ENCODE data around the gene TRIM14. TPM values are rescaled to one million over a fixed set of nuclear protein-coding genes. Genes with fewer than 3 reads are reported as not detected.
A peak's percentile ranks its signal among the peaks of the same experiment; 100 is the strongest.

TRIM14 gene
- total RNA-seq, 1 experiment from 2014 or later = 11.9 TPM

GRCh38 chr9:98150164-98150563 lies 31.1 kb upstream of the TRIM14 start:
- H3K27ac Mint-ChIP-seq = peak overlapping the region; percentile 91
- no peak for DNase-seq (ENCODE audit: low spot score)
- H3K4me3 Mint-ChIP-seq = no peak overlapping the region
- peaks cover 24% of the 10 kb centered on the region for H3K36me3 Mint-ChIP-seq
- TF ChIP-seq ELF4 (CRISPR knock-in tag; IDR thresholded peaks at IDR 0.05; ENCODE audit: low read depth) (no peak), RORB (CRISPR knock-in tag; IDR thresholded peaks at IDR 0.05) (no peak), MYBL2 (CRISPR knock-in tag; IDR thresholded peaks at IDR 0.05) (no peak), ZNF317 (CRISPR knock-in tag; IDR thresholded peaks at IDR 0.05; ENCODE audit: borderline replicate concordance, low read depth) (no peak), CBFB (CRISPR knock-in tag; IDR thresholded peaks at IDR 0.05; ENCODE audit: low read depth) (no peak), ZNF671 (CRISPR knock-in tag; IDR thresholded peaks at IDR 0.05) (no peak), NFYB (CRISPR knock-in tag; conservative IDR thresholded peaks at IDR 0.05; ENCODE audit: low read depth) (no peak), PRDM15 (CRISPR knock-in tag; IDR thresholded peaks at IDR 0.05) (no peak), OVOL2 (CRISPR knock-in tag; IDR thresholded peaks at IDR 0.05; ENCODE audit: borderline replicate concordance) (no peak), RELA (CRISPR knock-in tag; IDR thresholded peaks at IDR 0.05; ENCODE audit: borderline replicate concordance) (no peak), GTF2I (CRISPR knock-in tag; conservative IDR thresholded peaks at IDR 0.05) (no peak), NR1H2 (CRISPR knock-in tag; IDR thresholded peaks at IDR 0.05) (no peak), HMGA2 (CRISPR knock-in tag; IDR thresholded peaks at IDR 0.05) (no peak), TEAD4 (CRISPR knock-in tag; IDR thresholded peaks at IDR 0.05) (no peak)
- TF ChIP-seq, protein P1, sequence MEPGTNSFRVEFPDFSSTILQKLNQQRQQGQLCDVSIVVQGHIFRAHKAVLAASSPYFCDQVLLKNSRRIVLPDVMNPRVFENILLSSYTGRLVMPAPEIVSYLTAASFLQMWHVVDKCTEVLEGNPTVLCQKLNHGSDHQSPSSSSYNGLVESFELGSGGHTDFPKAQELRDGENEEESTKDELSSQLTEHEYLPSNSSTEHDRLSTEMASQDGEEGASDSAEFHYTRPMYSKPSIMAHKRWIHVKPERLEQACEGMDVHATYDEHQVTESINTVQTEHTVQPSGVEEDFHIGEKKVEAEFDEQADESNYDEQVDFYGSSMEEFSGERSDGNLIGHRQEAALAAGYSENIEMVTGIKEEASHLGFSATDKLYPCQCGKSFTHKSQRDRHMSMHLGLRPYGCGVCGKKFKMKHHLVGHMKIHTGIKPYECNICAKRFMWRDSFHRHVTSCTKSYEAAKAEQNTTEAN (CRISPR knock-in tag; IDR thresholded peaks at IDR 0.05) = no peak
- POLR2A ChIA-PET = no interaction called here
- H3K9me3 Mint-ChIP-seq = no peaks in the 10 kb centered on the region
- no peak for ATAC-seq
- CTCF ChIA-PET = no interaction called here
- H3K27me3 Mint-ChIP-seq (ENCODE audit: low read depth) = no peaks in the 10 kb centered on the region
- H3K4me1 Mint-ChIP-seq = no peaks in the 10 kb centered on the region

GRCh38 chr9:98149422-98149821 lies 30.4 kb upstream of the TRIM14 start:
- ATAC-seq = no peak
- no peak for DNase-seq (ENCODE audit: low spot score)
- Mint-ChIP-seq H3K4me3 (no peak overlapping the region), H3K36me3 (peaks cover 17% of the 10 kb centered on the region), H3K4me1 (no peaks in the 10 kb centered on the region), H3K9me3 (no peaks in the 10 kb centered on the region), H3K27ac (no peak overlapping the region), H3K27me3 (ENCODE audit: low read depth) (no peaks in the 10 kb centered on the region)
- POLR2A ChIA-PET = no interaction called here
- CTCF ChIA-PET = no interaction called here
- TF ChIP-seq GRHL2 (CRISPR knock-in tag; IDR thresholded peaks at IDR 0.05; ENCODE audit: insufficient replicate concordance, severe bottlenecking) (no peak), ZNF416 (CRISPR knock-in tag; IDR thresholded peaks at IDR 0.05) (no peak), ETV6 (CRISPR knock-in tag; IDR thresholded peaks at IDR 0.05) (no peak), CDX4 (CRISPR knock-in tag; IDR thresholded peaks at IDR 0.05; ENCODE audit: borderline replicate concordance) (no peak), MXD4 (CRISPR knock-in tag; IDR thresholded peaks at IDR 0.05; ENCODE audit: borderline replicate concordance) (no peak), GTF2I (CRISPR knock-in tag; conservative IDR thresholded peaks at IDR 0.05) (no peak), SOX15 (CRISPR knock-in tag; IDR thresholded peaks at IDR 0.05) (no peak), CTCF (IDR thresholded peaks at IDR 0.05) (no peak), SMAD4 (CRISPR knock-in tag; IDR thresholded peaks at IDR 0.05) (no peak), RORB (CRISPR knock-in tag; IDR thresholded peaks at IDR 0.05) (no peak), FOXK1 (CRISPR knock-in tag; IDR thresholded peaks at IDR 0.05) (no peak), MLX (CRISPR knock-in tag; IDR thresholded peaks at IDR 0.05) (no peak), FOXJ3 (CRISPR knock-in tag; IDR thresholded peaks at IDR 0.05; ENCODE audit: borderline replicate concordance) (no peak)
- TF ChIP-seq, protein P2, sequence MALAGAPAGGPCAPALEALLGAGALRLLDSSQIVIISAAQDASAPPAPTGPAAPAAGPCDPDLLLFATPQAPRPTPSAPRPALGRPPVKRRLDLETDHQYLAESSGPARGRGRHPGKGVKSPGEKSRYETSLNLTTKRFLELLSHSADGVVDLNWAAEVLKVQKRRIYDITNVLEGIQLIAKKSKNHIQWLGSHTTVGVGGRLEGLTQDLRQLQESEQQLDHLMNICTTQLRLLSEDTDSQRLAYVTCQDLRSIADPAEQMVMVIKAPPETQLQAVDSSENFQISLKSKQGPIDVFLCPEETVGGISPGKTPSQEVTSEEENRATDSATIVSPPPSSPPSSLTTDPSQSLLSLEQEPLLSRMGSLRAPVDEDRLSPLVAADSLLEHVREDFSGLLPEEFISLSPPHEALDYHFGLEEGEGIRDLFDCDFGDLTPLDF (CRISPR knock-in tag; IDR thresholded peaks at IDR 0.05) = no peak

All from WTC11 (cell line).